ENCODE results near the gene ERLIN1.

DNA sequence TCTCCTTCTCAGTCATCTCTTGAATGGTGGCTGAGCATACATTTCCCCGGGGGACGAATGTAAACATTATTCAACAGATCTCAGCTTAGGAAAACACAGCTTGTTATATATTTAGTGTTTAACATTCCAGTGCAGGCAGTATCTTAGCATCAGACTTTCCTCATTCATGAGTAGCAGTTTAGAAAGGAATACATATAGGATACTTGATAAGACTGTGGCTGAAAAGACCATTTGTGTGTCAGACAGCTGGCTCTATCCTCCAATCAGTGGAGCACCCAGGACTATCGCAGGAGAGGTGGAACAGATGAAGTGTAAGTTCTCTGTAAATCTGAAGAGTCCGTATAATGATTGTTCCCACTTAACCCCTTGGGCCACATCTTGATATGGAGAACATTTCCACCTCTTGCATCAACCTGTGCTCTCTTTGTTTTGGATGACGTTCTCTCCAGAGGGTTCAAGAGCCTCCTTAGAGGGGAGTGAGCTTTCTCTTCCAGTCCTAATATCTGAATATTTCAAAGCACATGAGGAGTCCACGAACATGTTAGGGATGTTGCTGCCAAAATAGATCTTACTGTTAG lies 34.0 kb downstream of the ERLIN1 start:
- no peak for TF ChIP-seq POLR2A (IDR thresholded peaks at IDR 0.05; ENCODE audit: low read depth, low read length)
- no peak for TF ChIP-seq POLR2AphosphoS5 (IDR thresholded peaks at IDR 0.05; ENCODE audit: low read depth, low read length)
- TF ChIP-seq TAF1 (IDR thresholded peaks at IDR 0.05; ENCODE audit: borderline replicate concordance, low read depth, low read length), result no peak
